ENCODE results near the gene APOBEC3A. TPM values are rescaled to one million over a fixed set of nuclear protein-coding genes. Genes with fewer than 3 reads are reported as not detected.
"Not testable (repeated sequence)": the region's sequence is repeated elsewhere in the genome, so short reads cannot be mapped to it uniquely, and the experiment has no call there.

Gene APOBEC3A
- total RNA-seq, 1 donor from 2014 or later = 0.52 TPM

DNA sequence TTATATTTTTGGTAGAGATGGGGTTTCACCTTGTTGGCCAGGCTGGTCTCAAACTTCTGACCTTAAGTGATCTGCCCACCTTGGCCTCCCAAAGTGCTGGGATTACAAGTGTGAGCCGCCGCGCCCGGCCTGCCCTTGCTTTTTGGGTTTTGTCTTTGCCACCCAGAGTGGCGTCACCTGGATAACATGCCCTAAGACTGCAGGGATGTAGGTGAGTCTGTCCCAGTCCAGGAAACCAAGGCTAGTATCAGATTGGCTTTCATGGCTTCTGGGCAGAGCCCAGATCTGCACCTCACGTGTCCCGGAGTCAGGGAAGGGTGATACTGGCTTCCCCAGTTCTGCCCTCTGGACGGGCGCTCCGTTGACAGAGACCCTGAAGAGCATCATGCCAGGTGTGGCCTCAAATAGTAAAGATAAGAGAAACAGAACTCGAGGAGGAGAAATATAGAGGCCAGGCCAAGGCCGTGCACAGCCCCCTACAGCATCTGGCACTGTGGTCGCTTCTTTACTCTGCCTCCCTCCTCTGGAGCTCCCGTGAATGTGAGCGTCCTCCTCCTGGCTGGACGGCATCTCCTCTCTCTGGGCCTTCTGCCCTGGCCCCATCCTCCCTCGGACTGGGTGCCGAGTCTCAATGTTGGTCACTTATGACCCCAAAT, 16.9 kb downstream of the APOBEC3A start:
- H3K9me3 ChIP-seq (ENCODE audit: control insufficient read depth in 3 of 3, low read length in 3 of 3) = no peaks in the 10 kb centered on the region
- H3K4me3 ChIP-seq (ENCODE audit: low read length in 3 of 3) = no peak overlapping the region
- H3K4me1 ChIP-seq (ENCODE audit: control insufficient read depth in 3 of 3, insufficient read depth in 3 of 3, low read length in 3 of 3) = no peaks in the 10 kb centered on the region
- H3K36me3 ChIP-seq (ENCODE audit: control insufficient read depth in 3 of 3, insufficient read depth in 3 of 3, low read length in 3 of 3) = no peaks in the 10 kb centered on the region
- H3K9ac ChIP-seq (ENCODE audit: low read depth in 1 of 3, low read length in 3 of 3) = no peak overlapping the region
- peaks cover 5 to 29% (median 24%) of the 10 kb centered on the region in 3 donors for H3K27me3 ChIP-seq (ENCODE audit: control insufficient read depth in 3 of 3, insufficient read depth in 3 of 3, low read length in 3 of 3)
- no peak overlapping the region for H3K27ac ChIP-seq (ENCODE audit: low read depth, low read length)

DNA sequence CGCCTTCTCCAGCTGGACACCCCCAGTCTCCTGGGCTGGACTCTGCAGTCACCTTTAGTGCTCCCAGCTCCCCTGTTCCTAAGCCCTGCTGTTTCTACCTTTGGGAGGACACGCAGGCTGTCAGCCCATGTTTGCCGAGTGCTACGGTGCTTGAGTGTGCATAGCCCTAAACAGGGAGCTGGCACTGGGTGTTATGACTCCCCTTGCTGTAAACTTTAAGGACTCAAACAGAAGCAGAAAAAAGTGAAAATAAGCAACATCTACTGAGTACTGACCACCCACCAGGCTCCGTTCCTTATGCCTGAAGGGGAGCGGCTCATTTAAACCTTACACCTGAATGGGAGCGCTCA, 17.4 kb downstream of the APOBEC3A start:
- no peak overlapping the region for H3K27ac ChIP-seq (ENCODE audit: low read depth, low read length)
- H3K9me3 ChIP-seq (ENCODE audit: control insufficient read depth in 3 of 3, low read length in 3 of 3) = no peaks in the 10 kb centered on the region
- H3K9ac ChIP-seq (ENCODE audit: low read depth in 1 of 3, low read length in 3 of 3) = no peak overlapping the region
- H3K36me3 ChIP-seq (ENCODE audit: control insufficient read depth in 3 of 3, insufficient read depth in 3 of 3, low read length in 3 of 3) = no peaks in the 10 kb centered on the region
- peaks cover 5 to 25% (median 21%) of the 10 kb centered on the region in 3 donors for H3K27me3 ChIP-seq (ENCODE audit: control insufficient read depth in 3 of 3, insufficient read depth in 3 of 3, low read length in 3 of 3)
- no peak overlapping the region for H3K4me3 ChIP-seq (ENCODE audit: low read length in 3 of 3)
- no peaks in the 10 kb centered on the region for H3K4me1 ChIP-seq (ENCODE audit: control insufficient read depth in 3 of 3, insufficient read depth in 3 of 3, low read length in 3 of 3)

DNA sequence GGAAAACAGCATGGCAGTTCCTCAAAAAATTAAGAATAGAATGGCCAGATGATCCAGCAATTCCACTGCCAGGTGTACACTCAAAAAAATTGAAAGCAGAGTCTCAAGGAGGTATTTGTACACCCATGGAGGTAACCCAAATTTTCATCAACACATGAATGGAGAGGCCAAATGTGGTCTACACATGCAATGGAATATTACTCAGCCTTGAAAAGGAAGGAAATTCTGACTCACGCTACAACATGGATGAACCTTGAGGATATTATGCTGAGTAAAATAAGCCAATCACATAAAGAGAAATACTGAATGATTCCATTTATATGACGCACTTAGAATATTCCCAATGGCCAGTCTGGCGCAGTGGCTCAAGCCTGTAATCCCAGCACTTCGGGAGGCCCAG, 19.9 kb downstream of the APOBEC3A start:
- not testable (repeated sequence) for H3K36me3 ChIP-seq (ENCODE audit: control insufficient read depth in 3 of 3, insufficient read depth in 3 of 3, low read length in 3 of 3); H3K9me3 ChIP-seq (ENCODE audit: control insufficient read depth in 3 of 3, low read length in 3 of 3); H3K9ac ChIP-seq (ENCODE audit: low read depth in 1 of 3, low read length in 3 of 3); H3K4me3 ChIP-seq (ENCODE audit: low read length in 3 of 3); H3K4me1 ChIP-seq (ENCODE audit: control insufficient read depth in 3 of 3, insufficient read depth in 3 of 3, low read length in 3 of 3); H3K27ac ChIP-seq (ENCODE audit: low read depth, low read length)
- H3K27me3 ChIP-seq (ENCODE audit: control insufficient read depth in 3 of 3, insufficient read depth in 3 of 3, low read length in 3 of 3) = peaks cover 5 to 14% (median 12%) of the 10 kb centered on the region in 3 donors

DNA sequence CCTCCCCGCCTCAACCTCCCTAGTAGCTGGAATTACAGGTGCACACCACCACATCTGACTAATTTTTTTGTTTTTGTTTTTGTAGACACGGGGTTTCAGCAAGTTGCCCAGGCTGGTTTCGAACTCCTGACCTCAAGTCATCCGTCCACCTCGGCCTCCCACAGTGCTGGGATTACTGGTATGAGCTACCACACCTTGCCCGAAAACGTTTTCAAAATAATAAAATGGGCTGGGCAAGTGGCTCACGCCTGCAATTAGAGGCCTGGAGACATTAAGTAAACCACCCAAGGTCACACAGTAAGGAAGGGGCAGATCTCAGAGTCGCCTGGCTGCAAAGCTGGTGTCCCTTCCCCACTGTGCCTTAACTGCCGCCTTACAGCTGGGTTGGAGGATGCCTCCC, 23.2 kb downstream of the APOBEC3A start:
- not testable (repeated sequence) for H3K9me3 ChIP-seq (ENCODE audit: control insufficient read depth in 3 of 3, low read length in 3 of 3); H3K9ac ChIP-seq (ENCODE audit: low read depth in 1 of 3, low read length in 3 of 3); H3K27me3 ChIP-seq (ENCODE audit: control insufficient read depth in 3 of 3, insufficient read depth in 3 of 3, low read length in 3 of 3); H3K36me3 ChIP-seq (ENCODE audit: control insufficient read depth in 3 of 3, insufficient read depth in 3 of 3, low read length in 3 of 3); H3K4me3 ChIP-seq (ENCODE audit: low read length in 3 of 3); H3K27ac ChIP-seq (ENCODE audit: low read depth, low read length)
- peaks cover 9 to 13% (median 10%) of the 10 kb centered on the region in 3 donors for H3K4me1 ChIP-seq (ENCODE audit: control insufficient read depth in 3 of 3, insufficient read depth in 3 of 3, low read length in 3 of 3)

DNA sequence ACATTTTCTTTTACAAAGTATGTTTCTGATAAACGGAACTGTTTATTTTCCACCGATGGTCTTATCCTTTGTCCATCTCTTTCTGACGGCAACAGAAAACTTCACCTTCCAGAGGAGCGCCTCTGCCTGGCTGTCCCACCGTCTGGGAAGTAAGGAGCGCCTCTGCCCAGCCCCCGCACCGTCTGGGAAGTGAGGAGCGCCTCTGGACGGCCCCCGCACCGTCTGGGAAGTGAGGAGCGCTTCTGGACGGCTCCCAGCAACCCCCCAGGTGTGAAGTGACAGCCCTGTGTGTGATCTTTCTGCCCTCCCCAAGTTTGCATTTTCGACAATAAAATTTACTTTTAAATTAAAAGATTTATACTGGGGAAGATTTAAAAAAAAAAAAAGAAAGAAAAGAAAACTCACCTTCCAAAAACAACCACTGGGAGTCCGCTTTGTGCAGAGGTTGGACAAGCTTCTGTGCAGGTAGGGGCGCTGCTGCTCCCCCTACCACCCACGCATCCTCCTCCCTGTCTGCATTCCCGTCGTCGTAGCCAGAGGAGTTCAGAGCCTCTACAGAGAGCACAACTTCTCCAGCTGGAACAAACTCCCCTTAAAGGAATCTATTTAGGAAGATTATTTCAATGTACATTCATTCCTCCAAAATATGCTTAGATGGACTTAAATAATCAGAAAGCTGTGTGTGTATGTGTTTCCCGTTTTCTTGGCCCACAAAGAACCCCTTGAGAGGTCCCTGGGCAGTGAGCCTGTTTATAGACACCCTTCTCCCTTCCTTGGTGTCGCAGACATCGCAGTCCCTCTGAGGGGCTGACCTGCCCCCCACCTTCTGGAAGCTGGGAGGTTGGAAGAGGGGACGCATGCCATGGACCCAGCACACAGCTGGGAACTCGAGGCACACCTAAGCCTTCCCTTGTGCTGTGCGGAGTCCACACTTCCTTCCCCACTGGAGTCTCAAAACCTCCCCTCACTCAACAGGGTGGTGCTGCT, 23.9 kb downstream of the APOBEC3A start:
- Histone ChIP-seq H3K9ac (ENCODE audit: low read depth in 1 of 3, low read length in 3 of 3) (peak overlapping the region in 2 of 3 donors; percentile 53 to 72), H3K4me1 (ENCODE audit: control insufficient read depth in 3 of 3, insufficient read depth in 3 of 3, low read length in 3 of 3) (peaks cover 9 to 13% (median 10%) of the 10 kb centered on the region in 3 donors), H3K4me3 (ENCODE audit: low read length in 3 of 3) (peak overlapping the region; percentile 72 to 79 (median 76)), H3K36me3 (ENCODE audit: control insufficient read depth in 3 of 3, insufficient read depth in 3 of 3, low read length in 3 of 3) (no peaks in the 10 kb centered on the region), H3K27ac (ENCODE audit: low read depth, low read length) (no peak overlapping the region), H3K9me3 (ENCODE audit: control insufficient read depth in 3 of 3, low read length in 3 of 3) (no peaks in the 10 kb centered on the region), H3K27me3 (ENCODE audit: control insufficient read depth in 3 of 3, insufficient read depth in 3 of 3, low read length in 3 of 3) (no peaks in the 10 kb centered on the region)

DNA sequence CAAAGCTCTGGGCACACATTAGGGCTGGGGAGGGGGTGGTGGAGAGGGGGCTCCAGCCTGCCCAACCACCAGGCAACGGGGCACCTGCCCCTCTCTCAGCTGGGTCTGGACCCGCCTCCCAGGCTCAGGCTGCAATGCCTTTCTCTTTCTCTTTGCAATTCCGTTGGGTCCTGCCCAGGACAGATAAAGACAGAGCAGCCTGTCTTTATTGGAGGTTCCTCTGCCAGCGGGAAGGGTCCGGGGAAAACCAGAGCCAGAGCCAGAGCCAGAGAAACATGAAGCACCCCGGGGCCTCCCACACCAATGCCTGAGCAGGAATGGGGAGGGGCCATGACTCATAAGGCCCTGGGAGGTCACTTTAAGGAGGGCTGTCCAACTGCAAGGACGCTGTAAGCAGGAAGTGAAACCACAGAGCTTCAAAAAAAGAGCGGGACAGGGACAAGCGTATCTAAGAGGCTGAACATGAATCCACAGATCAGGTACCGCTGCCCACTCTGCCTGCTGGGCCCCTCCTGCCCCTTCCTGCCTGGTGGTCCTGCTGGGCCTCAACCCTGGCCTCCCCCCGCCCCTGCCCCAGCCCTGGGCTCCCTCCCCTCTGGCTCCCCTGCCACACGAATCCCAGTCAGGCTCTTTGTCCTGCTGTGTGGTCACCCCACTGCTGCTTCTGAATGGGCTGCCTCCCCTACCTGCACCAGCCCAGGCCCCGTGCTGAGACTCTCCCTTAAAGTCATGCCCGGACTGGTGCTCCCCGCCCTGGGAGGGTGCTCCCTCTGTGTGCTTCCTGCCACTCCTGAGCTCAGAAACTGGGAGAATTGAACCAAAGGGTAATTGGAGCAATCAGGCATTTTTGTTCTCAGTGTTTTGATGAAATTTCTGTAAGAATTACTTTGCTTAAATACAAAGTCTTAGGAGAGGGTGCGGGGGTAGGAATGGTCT, 24.9 kb downstream of the APOBEC3A start, which contains the start of gene APOBEC3B:
Gene APOBEC3B, plus strand, starts transcription at position 356 of the 936 bp plus-strand sequence. Its CDS starts 107 bp downstream, at position 463.
- no peaks in the 10 kb centered on the region for H3K27me3 ChIP-seq (ENCODE audit: control insufficient read depth in 3 of 3, insufficient read depth in 3 of 3, low read length in 3 of 3)
- peak within 1 kb of the TSS; percentile 72 to 79 (median 76) for H3K4me3 ChIP-seq (ENCODE audit: low read length in 3 of 3)
- H3K27ac ChIP-seq (ENCODE audit: low read depth, low read length) = no peak within 1 kb of the TSS
- peak within 1 kb of the TSS; percentile 40 to 72 (median 53) for H3K9ac ChIP-seq (ENCODE audit: low read depth in 1 of 3, low read length in 3 of 3)
- no peaks in the 10 kb centered on the region for H3K36me3 ChIP-seq (ENCODE audit: control insufficient read depth in 3 of 3, insufficient read depth in 3 of 3, low read length in 3 of 3)
- no peaks in the 10 kb centered on the region for H3K9me3 ChIP-seq (ENCODE audit: control insufficient read depth in 3 of 3, low read length in 3 of 3)
- peaks cover 9 to 13% (median 10%) of the 10 kb centered on the region in 3 donors for H3K4me1 ChIP-seq (ENCODE audit: control insufficient read depth in 3 of 3, insufficient read depth in 3 of 3, low read length in 3 of 3)

DNA sequence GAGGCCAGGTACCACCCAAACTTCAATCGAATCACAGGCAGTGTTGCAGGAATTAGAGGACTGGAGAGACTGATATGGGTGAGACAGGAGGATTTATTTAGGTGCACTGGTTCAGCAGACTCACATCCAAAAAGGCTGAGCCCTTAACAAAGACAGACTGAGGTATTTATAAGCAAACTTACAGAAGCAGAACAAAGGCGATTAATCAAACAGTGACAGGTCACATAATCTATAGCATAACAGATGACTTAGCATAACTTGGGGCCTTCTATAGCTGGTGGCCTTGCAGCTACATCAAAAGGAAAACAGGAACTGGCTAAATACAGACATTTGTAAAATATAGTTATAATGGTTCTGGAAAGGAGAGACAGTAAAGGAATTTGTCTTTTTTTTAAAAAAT, 26.8 kb downstream of the APOBEC3A start:
- no peak overlapping the region for H3K9ac ChIP-seq (ENCODE audit: low read depth in 1 of 3, low read length in 3 of 3)
- no peaks in the 10 kb centered on the region for H3K36me3 ChIP-seq (ENCODE audit: control insufficient read depth in 3 of 3, insufficient read depth in 3 of 3, low read length in 3 of 3)
- H3K27ac ChIP-seq (ENCODE audit: low read depth, low read length) = no peak overlapping the region
- H3K4me1 ChIP-seq (ENCODE audit: control insufficient read depth in 3 of 3, insufficient read depth in 3 of 3, low read length in 3 of 3) = peaks cover 9 to 13% (median 10%) of the 10 kb centered on the region in 3 donors
- H3K27me3 ChIP-seq (ENCODE audit: control insufficient read depth in 3 of 3, insufficient read depth in 3 of 3, low read length in 3 of 3) = peaks cover 0 to 5% (median 0%) of the 10 kb centered on the region in 3 donors
- H3K9me3 ChIP-seq (ENCODE audit: control insufficient read depth in 3 of 3, low read length in 3 of 3) = no peaks in the 10 kb centered on the region
- H3K4me3 ChIP-seq (ENCODE audit: low read length in 3 of 3) = no peak overlapping the region

DNA sequence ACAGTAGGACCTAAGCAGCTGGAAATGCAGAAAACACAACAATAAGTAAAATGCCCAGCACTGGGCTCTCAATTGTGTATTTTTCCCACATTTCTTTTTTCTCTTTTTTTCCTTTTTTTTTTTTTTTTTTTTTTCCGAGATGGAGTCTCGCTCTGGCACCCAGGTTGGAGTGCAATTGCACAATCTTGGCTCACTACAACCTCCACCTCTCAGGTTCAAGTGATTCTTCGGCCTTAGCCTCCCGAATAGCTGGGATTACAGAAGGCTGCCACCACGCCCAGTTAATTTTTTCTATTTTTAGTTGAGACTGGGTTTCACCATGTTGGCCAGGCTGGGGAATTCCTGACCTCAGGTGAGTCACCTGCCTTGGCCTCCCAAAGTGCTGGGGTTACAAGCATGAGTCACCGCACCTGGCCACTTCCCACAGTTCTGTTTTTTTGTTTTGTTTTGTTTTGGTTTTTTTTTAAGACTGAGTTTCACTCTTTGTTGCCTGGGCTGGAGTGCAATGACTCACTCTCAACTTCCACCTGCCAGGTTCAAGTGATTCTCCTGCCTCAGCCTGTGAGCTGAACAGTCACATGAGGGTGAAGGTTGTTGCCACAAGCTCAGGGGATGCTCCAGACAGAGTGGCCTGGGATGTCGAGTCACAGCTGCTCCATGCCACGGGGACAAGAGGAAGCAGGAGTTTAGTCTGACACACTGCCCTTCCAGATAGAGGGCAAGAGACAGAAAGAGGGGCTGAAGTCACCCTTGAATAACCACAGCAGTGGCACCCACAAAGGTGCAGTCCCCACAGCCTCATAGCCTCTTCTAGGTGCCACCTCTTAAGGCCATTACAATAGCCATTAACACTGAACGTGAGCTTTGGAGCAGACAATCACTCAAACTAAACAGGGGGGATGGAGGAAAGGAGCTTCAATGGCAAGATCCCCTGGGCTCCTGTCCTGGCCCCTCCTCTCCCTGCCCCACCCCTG, 27.7 kb downstream of the APOBEC3A start:
- not testable (repeated sequence) for H3K4me3 ChIP-seq (ENCODE audit: low read length in 3 of 3); H3K36me3 ChIP-seq (ENCODE audit: control insufficient read depth in 3 of 3, insufficient read depth in 3 of 3, low read length in 3 of 3); H3K9me3 ChIP-seq (ENCODE audit: control insufficient read depth in 3 of 3, low read length in 3 of 3); H3K9ac ChIP-seq (ENCODE audit: low read depth in 1 of 3, low read length in 3 of 3); H3K27me3 ChIP-seq (ENCODE audit: control insufficient read depth in 3 of 3, insufficient read depth in 3 of 3, low read length in 3 of 3); H3K27ac ChIP-seq (ENCODE audit: low read depth, low read length)
- H3K4me1 ChIP-seq (ENCODE audit: control insufficient read depth in 3 of 3, insufficient read depth in 3 of 3, low read length in 3 of 3) = peaks cover 9 to 13% (median 10%) of the 10 kb centered on the region in 3 donors

Measured in skeletal muscle tissue (tissue), 4 donors.